ENCODE measurements around the gene FGFR1OP2.

DNA sequence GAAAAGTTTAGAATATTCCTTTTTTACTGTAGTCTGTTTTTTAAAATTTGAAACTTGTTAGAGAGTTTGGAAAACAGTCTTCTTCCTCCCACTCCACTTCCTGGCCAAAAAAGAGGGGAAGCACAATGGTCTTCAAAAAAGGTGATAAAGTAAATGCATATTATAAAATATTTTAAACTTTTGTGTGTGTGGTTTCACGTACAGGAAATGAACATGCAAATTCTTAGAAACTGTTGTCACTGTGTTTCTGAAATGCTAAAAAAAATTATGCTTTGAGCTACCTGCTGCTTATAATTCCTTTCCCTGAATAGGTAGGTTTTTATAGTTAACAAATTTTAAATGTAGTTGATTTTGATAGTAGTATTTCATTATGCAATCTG lies 2.9 kb downstream of the FGFR1OP2 start:
- TF ChIP-seq, protein P1, sequence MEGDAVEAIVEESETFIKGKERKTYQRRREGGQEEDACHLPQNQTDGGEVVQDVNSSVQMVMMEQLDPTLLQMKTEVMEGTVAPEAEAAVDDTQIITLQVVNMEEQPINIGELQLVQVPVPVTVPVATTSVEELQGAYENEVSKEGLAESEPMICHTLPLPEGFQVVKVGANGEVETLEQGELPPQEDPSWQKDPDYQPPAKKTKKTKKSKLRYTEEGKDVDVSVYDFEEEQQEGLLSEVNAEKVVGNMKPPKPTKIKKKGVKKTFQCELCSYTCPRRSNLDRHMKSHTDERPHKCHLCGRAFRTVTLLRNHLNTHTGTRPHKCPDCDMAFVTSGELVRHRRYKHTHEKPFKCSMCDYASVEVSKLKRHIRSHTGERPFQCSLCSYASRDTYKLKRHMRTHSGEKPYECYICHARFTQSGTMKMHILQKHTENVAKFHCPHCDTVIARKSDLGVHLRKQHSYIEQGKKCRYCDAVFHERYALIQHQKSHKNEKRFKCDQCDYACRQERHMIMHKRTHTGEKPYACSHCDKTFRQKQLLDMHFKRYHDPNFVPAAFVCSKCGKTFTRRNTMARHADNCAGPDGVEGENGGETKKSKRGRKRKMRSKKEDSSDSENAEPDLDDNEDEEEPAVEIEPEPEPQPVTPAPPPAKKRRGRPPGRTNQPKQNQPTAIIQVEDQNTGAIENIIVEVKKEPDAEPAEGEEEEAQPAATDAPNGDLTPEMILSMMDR (IDR thresholded peaks at IDR 0.05): no peak
- no peak for TF ChIP-seq POLR2A (IDR thresholded peaks at IDR 0.05)

Measured in body of pancreas (tissue), 4 donors.